Epithelial cell of esophagus (primary cell): Measurements from ENCODE around the gene ICA1L.

ENCODE experiments used
- DNase-seq: peaks from one replicate; pipeline ENCODE4 v3.0.0; 2010; ENCODE audit warnings: low read depth
- H3K4me3 ChIP-seq: 2 replicates; pipeline ENCODE4 v1.5.1; 2011; ENCODE audit warnings: mild to moderate bottlenecking, low read length, control low read depth
- CTCF ChIP-seq: IDR thresholded peaks from 2 replicates; pipeline ENCODE4 v1.5.1; 2011; ENCODE audit warnings: low read depth, mild to moderate bottlenecking, low read length, control low read depth, inconsistent platforms; ENCODE audit not compliant: insufficient read depth; ENCODE audit errors: missing control alignments

ICA1L gene

GRCh38 chr2:202797944-202798343 lies 73.6 kb downstream of the ICA1L start:
- no peak for TF ChIP-seq CTCF
- DNase-seq = no peak
- no peak overlapping the region for H3K4me3 ChIP-seq

DNA sequence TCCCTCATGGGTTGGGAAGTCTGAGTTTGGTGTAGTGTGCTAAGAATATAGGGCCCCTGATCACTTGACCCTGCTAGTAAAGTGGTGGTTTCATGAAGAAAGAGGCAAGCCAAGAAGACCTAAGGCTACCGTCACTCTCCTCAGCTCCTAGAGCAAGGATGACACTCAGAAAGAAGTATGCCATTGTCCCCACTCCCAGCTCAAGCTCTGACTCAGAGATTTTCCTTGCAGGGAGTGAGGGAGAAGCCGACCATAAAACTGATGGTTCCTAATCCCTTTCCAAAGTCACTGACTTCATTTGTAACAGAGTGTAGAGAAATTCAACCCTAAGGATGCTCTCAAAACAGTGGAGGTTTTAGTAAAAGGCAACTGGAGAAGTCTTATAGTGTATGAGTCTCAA lies 80.9 kb downstream of the ICA1L start:
- no peak for TF ChIP-seq CTCF
- DNase-seq = peak; percentile 11
- no peak overlapping the region for H3K4me3 ChIP-seq

DNA sequence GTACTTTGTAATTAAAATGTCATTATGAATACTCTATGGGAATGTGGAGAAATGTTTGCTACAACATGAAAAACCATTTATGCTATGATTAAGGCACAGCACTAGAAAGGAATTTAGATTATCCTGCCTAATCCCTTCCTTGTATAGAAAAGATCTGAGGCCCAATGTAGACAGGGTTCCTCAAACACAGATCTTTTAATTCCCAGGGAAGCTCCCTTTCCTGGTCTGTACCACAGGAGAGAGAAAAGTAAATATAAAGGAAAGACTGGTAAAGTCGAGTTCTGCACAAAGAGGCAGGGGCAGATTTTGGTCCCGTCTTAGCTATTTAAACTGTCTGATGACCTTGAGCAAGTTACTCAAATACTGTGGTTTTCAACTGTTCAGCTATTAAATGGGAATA lies 84.7 kb downstream of the ICA1L start:
- DNase-seq = no peak
- TF ChIP-seq CTCF = no peak
- no peak overlapping the region for H3K4me3 ChIP-seq

GRCh38 chr2:202782940-202783558 lies 88.5 kb downstream of the ICA1L start:
- DNase-seq = no peak
- no peak overlapping the region for H3K4me3 ChIP-seq
- no peak for TF ChIP-seq CTCF

GRCh38 chr2:202780514-202781021 lies 91.0 kb downstream of the ICA1L start:
- no peak overlapping the region for H3K4me3 ChIP-seq
- DNase-seq = peak; percentile 94
- TF ChIP-seq CTCF = no peak

- no peak overlapping the region for H3K4me3 ChIP-seq
- DNase-seq = no peak
- no peak for TF ChIP-seq CTCF
These were observed 93.3 kb downstream of the ICA1L start for GRCh38 chr2:202778217-202778616.

- DNase-seq = no peak
- H3K4me3 ChIP-seq = no peak overlapping the region
- TF ChIP-seq CTCF = no peak
These were observed 97.5 kb downstream of the ICA1L start for GRCh38 chr2:202774104-202774503.
